Panc1 (cell line): ENCODE data around the gene RBMS3. TPM values are rescaled to one million over a fixed set of nuclear protein-coding genes. Genes with fewer than 3 reads are reported as not detected.

Source experiments
- ATAC-seq: fragments of 200-7000 bp; cut with Tn5 transposase; 2 replicates; pipeline ENCODE4 v1.9.1; 2020; ENCODE audit warnings: mild to moderate bottlenecking, moderate library complexity
- BruUV-seq: library from RNA; stranded (reverse); fragments of 400-500 nt; replicated peaks from 2 replicates; lab custom pipeline; 2021; lab: Mats Ljungman, UMichigan
- CTCF ChIA-PET: fragments of 300-600 bp; sonication (Branson Sonifier 250); formaldehyde crosslinking; loops from one replicate; lab custom pipeline; 2022; ENCODE audit warnings: antibody characterized with exemption; lab: Charles Lee
- POLR2A ChIA-PET: fragments of 300-600 bp; sonication (Branson Sonifier 250); formaldehyde crosslinking; loops from one replicate; lab custom pipeline; 2022; ENCODE audit warnings: antibody characterized with exemption; lab: Charles Lee
- DNase-seq: peaks from one replicate; pipeline ENCODE4 v3.0.0-alpha.2; 2010; ENCODE audit warnings: low read depth, low spot score
- H3K27ac ChIP-seq: 2 replicates; pipeline ENCODE4 v1.5.1; 2011; ENCODE audit warnings: mild to moderate bottlenecking, low read length, inconsistent platforms
- H3K27me3 ChIP-seq: fragments of 200-500 bp; sonication (Bioruptor generic); 2 replicates; pipeline ENCODE4 v1.6.0; 2014; ENCODE audit warnings: low read length, inconsistent platforms; ENCODE audit not compliant: control insufficient read depth, insufficient read depth
- H3K36me3 ChIP-seq: fragments of 200-500 bp; sonication (Bioruptor generic); 2 replicates; pipeline ENCODE4 v1.5.1; 2014; ENCODE audit warnings: inconsistent platforms, mild to moderate bottlenecking, low read length, moderate library complexity; ENCODE audit not compliant: control insufficient read depth, insufficient read depth
- H3K4me1 ChIP-seq: 2 replicates; pipeline ENCODE4 v1.5.1; 2011; ENCODE audit warnings: inconsistent platforms, mild to moderate bottlenecking, low read length, moderate library complexity; ENCODE audit not compliant: control insufficient read depth, insufficient read depth
- H3K4me3 ChIP-seq, 2 experiments: 2 replicates each; pipeline ENCODE4 v1.5.1; 2011 to 2012; ENCODE audit warnings: low read depth in 2 of 2, low read length in 2 of 2, mild to moderate bottlenecking in 2 of 2, inconsistent platforms in 1 of 2, moderate library complexity in 1 of 2
- H3K9me3 ChIP-seq: fragments of 200-500 bp; sonication (Bioruptor generic); 2 replicates; pipeline ENCODE4 v1.5.1; 2014; ENCODE audit warnings: low read depth, mild to moderate bottlenecking, inconsistent platforms, low read length, moderate library complexity; ENCODE audit not compliant: control insufficient read depth, insufficient read depth
- CTCF ChIP-seq: fragments of 450-650 bp; IDR thresholded peaks from 2 replicates; pipeline ENCODE4 v1.5.1; 2017; ENCODE audit warnings: mild to moderate bottlenecking
- POLR2AphosphoS5 ChIP-seq: IDR thresholded peaks from 2 replicates; pipeline ENCODE4 v1.6.1; 2012; ENCODE audit warnings: mild to moderate bottlenecking, low read depth, low read length, moderate library complexity
- REST ChIP-seq, 2 experiments: IDR thresholded peaks; 2 replicates each; pipeline ENCODE4 v1.6.1; 2011 to 2012; ENCODE audit warnings: low read depth in 2 of 2, control low read depth in 1 of 2, low read length in 1 of 2, mild to moderate bottlenecking in 1 of 2, moderate library complexity in 1 of 2; ENCODE audit not compliant: insufficient read depth in 1 of 2
- SIN3A ChIP-seq: IDR thresholded peaks from 2 replicates; pipeline ENCODE4 v1.6.1; 2012; ENCODE audit warnings: low read depth, mild to moderate bottlenecking, low read length, moderate library complexity, borderline replicate concordance; ENCODE audit not compliant: insufficient read depth
- TCF7L2 ChIP-seq: IDR thresholded peaks from 2 replicates; pipeline ENCODE4 v1.6.1; 2011; ENCODE audit warnings: mild to moderate bottlenecking, low read depth, low read length, inconsistent platforms
- in situ Hi-C: cut with HindIII; loops from 2 replicates; pipeline ENCODE4 v1.10.0; 2016; ENCODE audit warnings: low sequenced_read_pairs, low pct_unique_long_range_greater_than_20kb
- intact Hi-C: fragments of 100-400 bp; cut with micrococcal nuclease; formaldehyde crosslinking; loops from one replicate; pipeline ENCODE4 v1.10.0; 2022; ENCODE audit not compliant: unreplicated experiment
- total RNA-seq: library from RNA; stranded (reverse); gene quantifications from one replicate; pipeline ENCODE4 v1.2.1, GENCODE V29; 2021; ENCODE audit not compliant: unreplicated experiment

The RBMS3 gene
- total RNA-seq, 1 experiment from 2014 or later, result 1.1 TPM

- BruUV-seq, result no TSS peak
- in situ Hi-C loops, result no loop called here
These were observed 479.4 kb downstream of the RBMS3 start for GRCh38 chr3:29760226-29760685.

GRCh38 chr3:29761517-29761916, 480.6 kb downstream of the RBMS3 start:
- no peak for TF ChIP-seq TCF7L2
- no peak for TF ChIP-seq CTCF
- no peak for TF ChIP-seq REST (IDR thresholded peaks at IDR 0.05; ENCODE audit: insufficient read depth in 1 of 2, low read depth in 2 of 2, low read length in 1 of 2)
- TF ChIP-seq SIN3A, result no peak
- no peak for TF ChIP-seq POLR2AphosphoS5
- Histone ChIP-seq H3K9me3 (no peaks in the 10 kb centered on the region), H3K27ac (no peak overlapping the region), H3K27me3 (no peaks in the 10 kb centered on the region), H3K4me3 (no peak overlapping the region), H3K36me3 (no peaks in the 10 kb centered on the region), H3K4me1 (no peaks in the 10 kb centered on the region)
- ChIA-PET POLR2A (no interaction called here), CTCF (no interaction called here)
- BruUV-seq, result no TSS peak
- intact Hi-C loops (no loop called here), in situ Hi-C loops (no loop called here)
- no peak for ATAC-seq
- DNase-seq, result no peak

More at GRCh38 chr3:29760226-29760685, 479.4 kb downstream of the RBMS3 start:
- ATAC-seq, result no peak
- DNase-seq, result no peak
- H3K27me3 ChIP-seq, result no peaks in the 10 kb centered on the region
- H3K4me3 ChIP-seq, result no peak overlapping the region
- ChIA-PET CTCF (no interaction called here), POLR2A (no interaction called here)
- H3K4me1 ChIP-seq, result no peaks in the 10 kb centered on the region
- H3K27ac ChIP-seq, result no peak overlapping the region
- no peaks in the 10 kb centered on the region for H3K9me3 ChIP-seq
- intact Hi-C loops, result no loop called here
- no peaks in the 10 kb centered on the region for H3K36me3 ChIP-seq
- TF ChIP-seq CTCF (no peak), TCF7L2 (no peak), SIN3A (no peak), POLR2AphosphoS5 (no peak), REST (IDR thresholded peaks at IDR 0.05; ENCODE audit: insufficient read depth in 1 of 2, low read depth in 2 of 2, low read length in 1 of 2) (no peak)
